Parathyroid adenoma (tissue), 2 donors: ENCODE results near the gene TAS2R20.

Source experiments
- H2AFZ ChIP-seq: fragments of 300-600 bp; sonication (generic); one replicate; pipeline ENCODE4 v1.7.0; 2017; ENCODE audit warnings: antibody characterized with exemption, mild to moderate bottlenecking
- H3K27ac ChIP-seq: fragments of 300-600 bp; sonication (generic); one replicate; pipeline ENCODE4 v1.7.0; 2017
- H3K27me3 ChIP-seq: fragments of 300-600 bp; sonication (generic); one replicate; pipeline ENCODE4 v1.7.0; 2017; ENCODE audit warnings: low read length; ENCODE audit not compliant: control insufficient read depth, insufficient read depth
- H3K36me3 ChIP-seq: fragments of 300-600 bp; sonication (generic); one replicate; pipeline ENCODE4 v1.7.0; 2017; ENCODE audit warnings: low read length; ENCODE audit not compliant: control insufficient read depth, insufficient read depth
- H3K4me1 ChIP-seq: fragments of 300-600 bp; sonication (generic); one replicate; pipeline ENCODE4 v1.7.0; 2017; ENCODE audit warnings: control low read depth
- H3K4me2 ChIP-seq: fragments of 300-600 bp; sonication (generic); one replicate; pipeline ENCODE4 v1.7.0; 2017; ENCODE audit warnings: low read length
- H3K4me3 ChIP-seq: fragments of 300-600 bp; sonication (generic); one replicate; pipeline ENCODE4 v1.7.0; 2017; ENCODE audit warnings: low read depth, low read length
- H3K79me2 ChIP-seq: fragments of 300-600 bp; sonication (generic); one replicate; pipeline ENCODE4 v1.7.0; 2017; ENCODE audit warnings: control low read depth
- H3K9ac ChIP-seq: fragments of 300-600 bp; sonication (generic); one replicate; pipeline ENCODE4 v1.7.0; 2017; ENCODE audit warnings: mild to moderate bottlenecking
- H3K9me3 ChIP-seq: fragments of 300-600 bp; sonication (generic); one replicate; pipeline ENCODE4 v1.7.0; 2017; ENCODE audit warnings: low read length; ENCODE audit not compliant: control insufficient read depth
- TF ChIP-seq, protein P1 (sequence below): fragments of 300-600 bp; sonication (generic); IDR thresholded peaks from one replicate; pipeline ENCODE4 v1.7.0; 2017; ENCODE audit warnings: antibody characterized with exemption, mild to moderate bottlenecking
- donor health status: primary hyperparathyroidism.

Gene TAS2R20

DNA sequence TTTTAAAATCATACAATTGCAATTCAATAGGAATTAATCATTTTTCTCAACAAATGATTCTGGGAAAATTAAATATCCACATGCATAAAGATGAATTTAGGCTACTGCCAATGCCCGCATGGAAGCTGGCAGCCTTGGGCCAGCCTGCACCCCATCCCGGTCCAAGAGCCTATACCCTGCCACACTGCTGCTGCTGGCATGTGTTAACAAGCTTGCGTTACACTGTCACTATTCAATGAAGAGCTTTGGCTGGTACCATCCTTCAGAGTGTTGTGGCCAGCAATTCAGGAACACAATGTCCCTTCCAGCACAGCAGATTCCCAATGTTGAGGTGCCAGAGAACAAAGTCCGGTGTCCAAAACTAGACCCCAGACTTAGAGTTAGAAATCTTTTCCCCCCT lies 45.5 kb downstream of the TAS2R20 start:
- H3K4me1 ChIP-seq, result no peaks in the 10 kb centered on the region
- no peaks in the 10 kb centered on the region for H3K36me3 ChIP-seq
- H3K9me3 ChIP-seq, result no peaks in the 10 kb centered on the region
- peaks cover 9% of the 10 kb centered on the region for H3K79me2 ChIP-seq
- H3K4me3 ChIP-seq, result no peak overlapping the region
- TF ChIP-seq, protein P1, sequence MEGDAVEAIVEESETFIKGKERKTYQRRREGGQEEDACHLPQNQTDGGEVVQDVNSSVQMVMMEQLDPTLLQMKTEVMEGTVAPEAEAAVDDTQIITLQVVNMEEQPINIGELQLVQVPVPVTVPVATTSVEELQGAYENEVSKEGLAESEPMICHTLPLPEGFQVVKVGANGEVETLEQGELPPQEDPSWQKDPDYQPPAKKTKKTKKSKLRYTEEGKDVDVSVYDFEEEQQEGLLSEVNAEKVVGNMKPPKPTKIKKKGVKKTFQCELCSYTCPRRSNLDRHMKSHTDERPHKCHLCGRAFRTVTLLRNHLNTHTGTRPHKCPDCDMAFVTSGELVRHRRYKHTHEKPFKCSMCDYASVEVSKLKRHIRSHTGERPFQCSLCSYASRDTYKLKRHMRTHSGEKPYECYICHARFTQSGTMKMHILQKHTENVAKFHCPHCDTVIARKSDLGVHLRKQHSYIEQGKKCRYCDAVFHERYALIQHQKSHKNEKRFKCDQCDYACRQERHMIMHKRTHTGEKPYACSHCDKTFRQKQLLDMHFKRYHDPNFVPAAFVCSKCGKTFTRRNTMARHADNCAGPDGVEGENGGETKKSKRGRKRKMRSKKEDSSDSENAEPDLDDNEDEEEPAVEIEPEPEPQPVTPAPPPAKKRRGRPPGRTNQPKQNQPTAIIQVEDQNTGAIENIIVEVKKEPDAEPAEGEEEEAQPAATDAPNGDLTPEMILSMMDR, result no peak
- H3K9ac ChIP-seq, result no peak overlapping the region
- no peak overlapping the region for H3K4me2 ChIP-seq
- H3K27ac ChIP-seq, result no peak overlapping the region
- H2AFZ ChIP-seq, result no peak overlapping the region
- no peaks in the 10 kb centered on the region for H3K27me3 ChIP-seq
